C4-2B (cell line): ENCODE results near the gene MTUS2.

ENCODE experiments used
- ZFX ChIP-seq: fragments of 450-650 bp; IDR thresholded peaks from 2 replicates; pipeline ENCODE4 v1.6.1; 2017
- TF ChIP-seq, protein P1 (sequence below): fragments of 450-650 bp; conservative IDR thresholded peaks from 2 replicates; pipeline ENCODE4 v1.5.1; 2017; ENCODE audit warnings: mild to moderate bottlenecking

DNA sequence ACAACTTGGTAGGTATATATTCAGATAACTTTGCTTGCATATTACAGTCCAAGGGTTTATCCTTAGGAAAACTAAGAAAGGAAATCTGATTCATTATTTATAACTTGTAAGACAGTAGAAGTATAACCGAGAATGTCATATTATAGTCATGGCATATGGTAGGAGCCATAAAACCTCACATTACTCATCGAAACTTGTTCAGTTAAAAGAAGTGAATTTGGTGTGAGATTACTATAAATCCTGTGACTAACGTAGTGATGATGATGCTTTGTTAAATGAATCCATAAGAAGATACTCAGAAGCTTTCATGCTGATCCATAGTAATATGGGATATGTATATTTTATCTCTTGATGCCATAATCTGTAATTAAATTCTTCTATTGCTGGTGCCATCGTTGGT, 57.3 kb downstream of the MTUS2 start:
- TF ChIP-seq, protein P1, sequence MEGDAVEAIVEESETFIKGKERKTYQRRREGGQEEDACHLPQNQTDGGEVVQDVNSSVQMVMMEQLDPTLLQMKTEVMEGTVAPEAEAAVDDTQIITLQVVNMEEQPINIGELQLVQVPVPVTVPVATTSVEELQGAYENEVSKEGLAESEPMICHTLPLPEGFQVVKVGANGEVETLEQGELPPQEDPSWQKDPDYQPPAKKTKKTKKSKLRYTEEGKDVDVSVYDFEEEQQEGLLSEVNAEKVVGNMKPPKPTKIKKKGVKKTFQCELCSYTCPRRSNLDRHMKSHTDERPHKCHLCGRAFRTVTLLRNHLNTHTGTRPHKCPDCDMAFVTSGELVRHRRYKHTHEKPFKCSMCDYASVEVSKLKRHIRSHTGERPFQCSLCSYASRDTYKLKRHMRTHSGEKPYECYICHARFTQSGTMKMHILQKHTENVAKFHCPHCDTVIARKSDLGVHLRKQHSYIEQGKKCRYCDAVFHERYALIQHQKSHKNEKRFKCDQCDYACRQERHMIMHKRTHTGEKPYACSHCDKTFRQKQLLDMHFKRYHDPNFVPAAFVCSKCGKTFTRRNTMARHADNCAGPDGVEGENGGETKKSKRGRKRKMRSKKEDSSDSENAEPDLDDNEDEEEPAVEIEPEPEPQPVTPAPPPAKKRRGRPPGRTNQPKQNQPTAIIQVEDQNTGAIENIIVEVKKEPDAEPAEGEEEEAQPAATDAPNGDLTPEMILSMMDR = no peak
- no peak for TF ChIP-seq ZFX
